Nephron progenitor cell (in vitro differentiated cells): ENCODE data around the gene RPS15.

ENCODE experiments used
- DNase-seq: peaks from one replicate; pipeline ENCODE4 v3.0.0; 2021
- H3K27ac Mint-ChIP-seq: 2 replicates; pipeline ENCODE4 v1.8.0; 2021; ENCODE audit warnings: mild to moderate bottlenecking, moderate library complexity, mixed read lengths
- H3K27me3 Mint-ChIP-seq: 2 replicates; pipeline ENCODE4 v1.8.0; 2021; ENCODE audit warnings: mild to moderate bottlenecking, low read depth, mixed read lengths; ENCODE audit not compliant: poor library complexity
- H3K36me3 Mint-ChIP-seq: 2 replicates; pipeline ENCODE4 v1.8.0; 2021; ENCODE audit warnings: low read depth, mixed read lengths
- H3K4me1 Mint-ChIP-seq: 2 replicates; pipeline ENCODE4 v1.8.0; 2021; ENCODE audit warnings: mixed read lengths
- H3K4me3 Mint-ChIP-seq: 2 replicates; pipeline ENCODE4 v1.8.0; 2021; ENCODE audit warnings: mild to moderate bottlenecking, moderate library complexity, mixed read lengths
- H3K9me3 Mint-ChIP-seq: 2 replicates; pipeline ENCODE4 v1.8.0; 2021; ENCODE audit warnings: mild to moderate bottlenecking, moderate library complexity, mixed read lengths
- CTCF ChIP-seq: fragments of 200-600 bp; sonication (generic); IDR thresholded peaks from 2 replicates; pipeline ENCODE4 v1.5.0; 2021; ENCODE audit warnings: antibody characterized with exemption

The RPS15 gene

GRCh38 chr19:1431759-1432506 lies 6.3 kb upstream of the RPS15 start:
- no peak for TF ChIP-seq CTCF
- Mint-ChIP-seq H3K9me3 (no peaks in the 10 kb centered on the region), H3K36me3 (peaks cover 14% of the 10 kb centered on the region), H3K27me3 (peaks cover 2% of the 10 kb centered on the region), H3K27ac (no peak overlapping the region), H3K4me3 (no peak overlapping the region), H3K4me1 (peaks cover 18% of the 10 kb centered on the region)
- no peak for DNase-seq

- peaks cover 2% of the 10 kb centered on the region for H3K27me3 Mint-ChIP-seq
- H3K27ac Mint-ChIP-seq: no peak overlapping the region
- no peak for DNase-seq
- no peak for TF ChIP-seq CTCF
- H3K4me3 Mint-ChIP-seq: no peak overlapping the region
- H3K9me3 Mint-ChIP-seq: no peaks in the 10 kb centered on the region
- H3K36me3 Mint-ChIP-seq: peaks cover 14% of the 10 kb centered on the region
- H3K4me1 Mint-ChIP-seq: peaks cover 17% of the 10 kb centered on the region
These were observed 5.7 kb upstream of the RPS15 start for GRCh38 chr19:1432507-1432887.

GRCh38 chr19:1433119-1434039 lies 4.8 kb upstream of the RPS15 start:
- Mint-ChIP-seq H3K27me3 (peaks cover 2% of the 10 kb centered on the region), H3K4me3 (no peak overlapping the region), H3K36me3 (peaks cover 9% of the 10 kb centered on the region), H3K9me3 (no peaks in the 10 kb centered on the region), H3K27ac (no peak overlapping the region), H3K4me1 (peaks cover 17% of the 10 kb centered on the region)
- DNase-seq: no peak
- no peak for TF ChIP-seq CTCF

GRCh38 chr19:1434040-1434366 lies 4.2 kb upstream of the RPS15 start:
- Mint-ChIP-seq H3K27ac (no peak overlapping the region), H3K9me3 (no peaks in the 10 kb centered on the region), H3K36me3 (peaks cover 9% of the 10 kb centered on the region), H3K4me1 (peaks cover 19% of the 10 kb centered on the region), H3K27me3 (peaks cover 2% of the 10 kb centered on the region), H3K4me3 (no peak overlapping the region)
- DNase-seq: no peak
- no peak for TF ChIP-seq CTCF

- peaks cover 9% of the 10 kb centered on the region for H3K36me3 Mint-ChIP-seq
- peaks cover 2% of the 10 kb centered on the region for H3K27me3 Mint-ChIP-seq
- H3K9me3 Mint-ChIP-seq: no peaks in the 10 kb centered on the region
- DNase-seq: no peak
- TF ChIP-seq CTCF: no peak
- no peak overlapping the region for H3K4me3 Mint-ChIP-seq
- no peak overlapping the region for H3K27ac Mint-ChIP-seq
- peaks cover 24% of the 10 kb centered on the region for H3K4me1 Mint-ChIP-seq
These were observed 3.6 kb upstream of the RPS15 start for GRCh38 chr19:1434577-1435060.
